Skeletal muscle satellite cell (primary cell): Measurements from ENCODE around the gene BCL6B. TPM values are rescaled to one million over a fixed set of nuclear protein-coding genes. Genes with fewer than 3 reads are reported as not detected.

ENCODE experiments used
- H3K27me3 ChIP-seq: 2 replicates; pipeline ENCODE4 v1.7.0; 2013; ENCODE audit warnings: low read length; ENCODE audit not compliant: control insufficient read depth, insufficient read depth
- H3K36me3 ChIP-seq: 2 replicates; pipeline ENCODE4 v1.7.0; 2013; ENCODE audit warnings: mild to moderate bottlenecking, control low read depth, low read length; ENCODE audit not compliant: insufficient read depth
- H3K4me1 ChIP-seq: 2 replicates; pipeline ENCODE4 v1.7.0; 2013; ENCODE audit warnings: low read length; ENCODE audit not compliant: control insufficient read depth, insufficient read depth
- H3K4me2 ChIP-seq: 2 replicates; pipeline ENCODE4 v1.7.0; 2013; ENCODE audit warnings: mild to moderate bottlenecking, low read length
- H3K4me3 ChIP-seq: 2 replicates; pipeline ENCODE4 v1.7.0; 2013; ENCODE audit warnings: low read length
- H3K9ac ChIP-seq: 2 replicates; pipeline ENCODE4 v1.7.0; 2013; ENCODE audit warnings: mild to moderate bottlenecking, low read depth, low read length, moderate library complexity
- H3K9me3 ChIP-seq: replicated peaks from 2 replicates; pipeline ENCODE4 v1.7.0; 2013; ENCODE audit warnings: mild to moderate bottlenecking, control low read depth, low read length
- small RNA-seq: library from RNA; depleted of rRNA; stranded (forward); fragments of <200 nt; gene quantifications from one replicate; pipeline ENCODE3, GENCODE V24; 2012

Gene BCL6B

GRCh38 chr17:7074931-7075330 lies 52.1 kb downstream of the BCL6B start:
- Histone ChIP-seq H3K9ac (no peak overlapping the region), H3K27me3 (peaks cover 32% of the 10 kb centered on the region), H3K4me3 (no peak overlapping the region), H3K4me1 (no peaks in the 10 kb centered on the region), H3K4me2 (no peak overlapping the region), H3K36me3 (no peaks in the 10 kb centered on the region), H3K9me3 (no peaks in the 10 kb centered on the region)

- peaks cover 28% of the 10 kb centered on the region for H3K27me3 ChIP-seq
- no peak overlapping the region for H3K4me3 ChIP-seq
Observed at GRCh38 chr17:7077911-7078546, 55.2 kb downstream of the BCL6B start.

GRCh38 chr17:7078711-7079110 lies 55.9 kb downstream of the BCL6B start:
- Histone ChIP-seq H3K36me3 (no peaks in the 10 kb centered on the region), H3K4me1 (no peaks in the 10 kb centered on the region), H3K9me3 (no peaks in the 10 kb centered on the region), H3K4me2 (no peak overlapping the region), H3K27me3 (peaks cover 24% of the 10 kb centered on the region), H3K4me3 (no peak overlapping the region), H3K9ac (no peak overlapping the region)

More at GRCh38 chr17:7077911-7078546, 55.2 kb downstream of the BCL6B start:
- no peaks in the 10 kb centered on the region for H3K9me3 ChIP-seq
- H3K36me3 ChIP-seq: no peaks in the 10 kb centered on the region
- no peak overlapping the region for H3K4me2 ChIP-seq
- H3K4me1 ChIP-seq: no peaks in the 10 kb centered on the region
- no peak overlapping the region for H3K9ac ChIP-seq

Small RNA genes lying within 50 kb of the gene (small RNA-seq; reads per million reads assigned to genes)
- gene AC120057.1: not detected
